Panc1 (cell line): Measurements from ENCODE around the gene ABCB1. TPM values are rescaled to one million over a fixed set of nuclear protein-coding genes. Genes with fewer than 3 reads are reported as not detected.

Experiments used
- ATAC-seq: fragments of 200-7000 bp; cut with Tn5 transposase; 2 replicates; pipeline ENCODE4 v1.9.1; 2020; ENCODE audit warnings: mild to moderate bottlenecking, moderate library complexity
- BruUV-seq: library from RNA; stranded (reverse); fragments of 400-500 nt; replicated peaks from 2 replicates; lab custom pipeline; 2021; lab: Mats Ljungman, UMichigan
- CTCF ChIA-PET: fragments of 300-600 bp; sonication (Branson Sonifier 250); formaldehyde crosslinking; loops from one replicate; lab custom pipeline; 2022; ENCODE audit warnings: antibody characterized with exemption; lab: Charles Lee
- POLR2A ChIA-PET: fragments of 300-600 bp; sonication (Branson Sonifier 250); formaldehyde crosslinking; loops from one replicate; lab custom pipeline; 2022; ENCODE audit warnings: antibody characterized with exemption; lab: Charles Lee
- DNase-seq: peaks from one replicate; pipeline ENCODE4 v3.0.0-alpha.2; 2010; ENCODE audit warnings: low read depth, low spot score
- H3K27ac ChIP-seq: 2 replicates; pipeline ENCODE4 v1.5.1; 2011; ENCODE audit warnings: mild to moderate bottlenecking, low read length, inconsistent platforms
- H3K27me3 ChIP-seq: fragments of 200-500 bp; sonication (Bioruptor generic); 2 replicates; pipeline ENCODE4 v1.6.0; 2014; ENCODE audit warnings: low read length, inconsistent platforms; ENCODE audit not compliant: control insufficient read depth, insufficient read depth
- H3K36me3 ChIP-seq: fragments of 200-500 bp; sonication (Bioruptor generic); 2 replicates; pipeline ENCODE4 v1.5.1; 2014; ENCODE audit warnings: inconsistent platforms, mild to moderate bottlenecking, low read length, moderate library complexity; ENCODE audit not compliant: control insufficient read depth, insufficient read depth
- H3K4me1 ChIP-seq: 2 replicates; pipeline ENCODE4 v1.5.1; 2011; ENCODE audit warnings: inconsistent platforms, mild to moderate bottlenecking, low read length, moderate library complexity; ENCODE audit not compliant: control insufficient read depth, insufficient read depth
- H3K4me3 ChIP-seq, 2 experiments: 2 replicates each; pipeline ENCODE4 v1.5.1; 2011 to 2012; ENCODE audit warnings: low read depth in 2 of 2, low read length in 2 of 2, mild to moderate bottlenecking in 2 of 2, inconsistent platforms in 1 of 2, moderate library complexity in 1 of 2
- H3K9me3 ChIP-seq: fragments of 200-500 bp; sonication (Bioruptor generic); 2 replicates; pipeline ENCODE4 v1.5.1; 2014; ENCODE audit warnings: low read depth, mild to moderate bottlenecking, inconsistent platforms, low read length, moderate library complexity; ENCODE audit not compliant: control insufficient read depth, insufficient read depth
- POLR2AphosphoS5 ChIP-seq: IDR thresholded peaks from 2 replicates; pipeline ENCODE4 v1.6.1; 2012; ENCODE audit warnings: mild to moderate bottlenecking, low read depth, low read length, moderate library complexity
- SIN3A ChIP-seq: IDR thresholded peaks from 2 replicates; pipeline ENCODE4 v1.6.1; 2012; ENCODE audit warnings: low read depth, mild to moderate bottlenecking, low read length, moderate library complexity, borderline replicate concordance; ENCODE audit not compliant: insufficient read depth
- TCF7L2 ChIP-seq: IDR thresholded peaks from 2 replicates; pipeline ENCODE4 v1.6.1; 2011; ENCODE audit warnings: mild to moderate bottlenecking, low read depth, low read length, inconsistent platforms
- in situ Hi-C: cut with HindIII; loops from 2 replicates; pipeline ENCODE4 v1.10.0; 2016; ENCODE audit warnings: low sequenced_read_pairs, low pct_unique_long_range_greater_than_20kb
- intact Hi-C: fragments of 100-400 bp; cut with micrococcal nuclease; formaldehyde crosslinking; loops from one replicate; pipeline ENCODE4 v1.10.0; 2022; ENCODE audit not compliant: unreplicated experiment
- total RNA-seq: library from RNA; stranded (reverse); gene quantifications from one replicate; pipeline ENCODE4 v1.2.1, GENCODE V29; 2021; ENCODE audit not compliant: unreplicated experiment
- TF ChIP-seq, protein P1 (sequence below): fragments of 450-650 bp; IDR thresholded peaks from 2 replicates; pipeline ENCODE4 v1.5.1; 2017; ENCODE audit warnings: mild to moderate bottlenecking
- TF ChIP-seq, protein P2 (sequence below), 2 experiments: IDR thresholded peaks; 2 replicates each; pipeline ENCODE4 v1.6.1; 2011 to 2012; ENCODE audit warnings: low read depth in 2 of 2, control low read depth in 1 of 2, low read length in 1 of 2, mild to moderate bottlenecking in 1 of 2, moderate library complexity in 1 of 2; ENCODE audit not compliant: insufficient read depth in 1 of 2

ABCB1 gene
- total RNA-seq, 1 experiment from 2014 or later = 0.67 TPM

DNA sequence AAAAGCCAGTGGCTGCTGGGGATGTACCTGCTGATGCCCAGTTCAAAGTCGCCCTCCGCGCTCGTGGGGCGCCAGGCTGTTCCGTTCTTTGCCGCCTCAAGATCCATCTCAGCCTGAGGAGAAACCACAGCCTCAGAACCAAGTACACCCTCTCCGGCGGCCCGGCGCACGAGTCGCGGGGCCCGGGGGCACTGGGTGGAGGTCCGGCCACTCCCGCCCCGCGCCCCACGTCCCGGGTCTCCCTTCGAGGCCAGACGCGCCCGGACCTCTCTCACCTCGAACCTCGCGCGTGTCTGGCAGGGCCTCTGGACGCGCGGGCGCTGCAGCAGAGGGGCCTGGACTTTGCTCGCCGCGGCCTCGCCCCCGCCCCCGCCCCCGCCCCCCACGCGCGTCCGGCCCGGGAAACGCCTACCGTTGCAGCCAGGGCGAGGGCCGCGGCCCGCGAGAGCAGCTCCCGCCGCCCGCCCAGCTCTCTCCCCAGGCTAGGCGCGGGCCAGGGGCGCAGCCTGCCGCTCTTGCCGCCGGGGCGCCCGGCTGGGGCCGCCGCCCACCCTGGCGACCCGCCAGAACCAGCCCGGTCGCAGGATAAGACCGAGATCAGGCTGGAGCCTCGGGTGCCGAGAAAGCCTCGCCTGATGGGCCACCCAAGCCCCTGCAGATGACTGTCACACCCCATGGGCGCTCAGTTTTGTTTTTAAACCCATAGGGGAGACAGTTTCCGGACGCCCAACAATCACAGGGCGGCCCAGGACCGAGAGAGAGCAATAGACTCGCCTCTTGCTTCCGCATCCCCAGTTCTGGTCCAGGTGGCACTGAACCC, 125.1 kb downstream of the ABCB1 start, which contains the start of gene ABCB4:
Gene ABCB4 (minus strand): TSS at position 322 of the 820 bp plus-strand sequence. CDS start 215 bp downstream, at position 107.
- Histone ChIP-seq H3K36me3 (no peaks in the 10 kb centered on the region), H3K4me3 (peak within 1 kb of the TSS; percentile 18 to 33; a peak in 3 of 4 replicates), H3K27ac (no peak within 1 kb of the TSS), H3K9me3 (no peaks in the 10 kb centered on the region), H3K4me1 (no peaks in the 10 kb centered on the region), H3K27me3 (peaks cover 28% of the 10 kb centered on the region)
- no TSS peak for BruUV-seq
- no peak for DNase-seq
- intact Hi-C loops = no loop called here
- TF ChIP-seq SIN3A = no peak
- TF ChIP-seq POLR2AphosphoS5 = no peak
- no peak for TF ChIP-seq TCF7L2
- TF ChIP-seq, protein P1, sequence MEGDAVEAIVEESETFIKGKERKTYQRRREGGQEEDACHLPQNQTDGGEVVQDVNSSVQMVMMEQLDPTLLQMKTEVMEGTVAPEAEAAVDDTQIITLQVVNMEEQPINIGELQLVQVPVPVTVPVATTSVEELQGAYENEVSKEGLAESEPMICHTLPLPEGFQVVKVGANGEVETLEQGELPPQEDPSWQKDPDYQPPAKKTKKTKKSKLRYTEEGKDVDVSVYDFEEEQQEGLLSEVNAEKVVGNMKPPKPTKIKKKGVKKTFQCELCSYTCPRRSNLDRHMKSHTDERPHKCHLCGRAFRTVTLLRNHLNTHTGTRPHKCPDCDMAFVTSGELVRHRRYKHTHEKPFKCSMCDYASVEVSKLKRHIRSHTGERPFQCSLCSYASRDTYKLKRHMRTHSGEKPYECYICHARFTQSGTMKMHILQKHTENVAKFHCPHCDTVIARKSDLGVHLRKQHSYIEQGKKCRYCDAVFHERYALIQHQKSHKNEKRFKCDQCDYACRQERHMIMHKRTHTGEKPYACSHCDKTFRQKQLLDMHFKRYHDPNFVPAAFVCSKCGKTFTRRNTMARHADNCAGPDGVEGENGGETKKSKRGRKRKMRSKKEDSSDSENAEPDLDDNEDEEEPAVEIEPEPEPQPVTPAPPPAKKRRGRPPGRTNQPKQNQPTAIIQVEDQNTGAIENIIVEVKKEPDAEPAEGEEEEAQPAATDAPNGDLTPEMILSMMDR = no peak
- TF ChIP-seq, protein P2, sequence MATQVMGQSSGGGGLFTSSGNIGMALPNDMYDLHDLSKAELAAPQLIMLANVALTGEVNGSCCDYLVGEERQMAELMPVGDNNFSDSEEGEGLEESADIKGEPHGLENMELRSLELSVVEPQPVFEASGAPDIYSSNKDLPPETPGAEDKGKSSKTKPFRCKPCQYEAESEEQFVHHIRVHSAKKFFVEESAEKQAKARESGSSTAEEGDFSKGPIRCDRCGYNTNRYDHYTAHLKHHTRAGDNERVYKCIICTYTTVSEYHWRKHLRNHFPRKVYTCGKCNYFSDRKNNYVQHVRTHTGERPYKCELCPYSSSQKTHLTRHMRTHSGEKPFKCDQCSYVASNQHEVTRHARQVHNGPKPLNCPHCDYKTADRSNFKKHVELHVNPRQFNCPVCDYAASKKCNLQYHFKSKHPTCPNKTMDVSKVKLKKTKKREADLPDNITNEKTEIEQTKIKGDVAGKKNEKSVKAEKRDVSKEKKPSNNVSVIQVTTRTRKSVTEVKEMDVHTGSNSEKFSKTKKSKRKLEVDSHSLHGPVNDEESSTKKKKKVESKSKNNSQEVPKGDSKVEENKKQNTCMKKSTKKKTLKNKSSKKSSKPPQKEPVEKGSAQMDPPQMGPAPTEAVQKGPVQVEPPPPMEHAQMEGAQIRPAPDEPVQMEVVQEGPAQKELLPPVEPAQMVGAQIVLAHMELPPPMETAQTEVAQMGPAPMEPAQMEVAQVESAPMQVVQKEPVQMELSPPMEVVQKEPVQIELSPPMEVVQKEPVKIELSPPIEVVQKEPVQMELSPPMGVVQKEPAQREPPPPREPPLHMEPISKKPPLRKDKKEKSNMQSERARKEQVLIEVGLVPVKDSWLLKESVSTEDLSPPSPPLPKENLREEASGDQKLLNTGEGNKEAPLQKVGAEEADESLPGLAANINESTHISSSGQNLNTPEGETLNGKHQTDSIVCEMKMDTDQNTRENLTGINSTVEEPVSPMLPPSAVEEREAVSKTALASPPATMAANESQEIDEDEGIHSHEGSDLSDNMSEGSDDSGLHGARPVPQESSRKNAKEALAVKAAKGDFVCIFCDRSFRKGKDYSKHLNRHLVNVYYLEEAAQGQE (IDR thresholded peaks at IDR 0.05; ENCODE audit: insufficient read depth in 1 of 2, low read depth in 2 of 2, low read length in 1 of 2) = no peak
- in situ Hi-C loops = no loop called here
- CTCF ChIA-PET = no interaction called here
- ATAC-seq = peak; percentile 56
- POLR2A ChIA-PET = no interaction called here

DNA sequence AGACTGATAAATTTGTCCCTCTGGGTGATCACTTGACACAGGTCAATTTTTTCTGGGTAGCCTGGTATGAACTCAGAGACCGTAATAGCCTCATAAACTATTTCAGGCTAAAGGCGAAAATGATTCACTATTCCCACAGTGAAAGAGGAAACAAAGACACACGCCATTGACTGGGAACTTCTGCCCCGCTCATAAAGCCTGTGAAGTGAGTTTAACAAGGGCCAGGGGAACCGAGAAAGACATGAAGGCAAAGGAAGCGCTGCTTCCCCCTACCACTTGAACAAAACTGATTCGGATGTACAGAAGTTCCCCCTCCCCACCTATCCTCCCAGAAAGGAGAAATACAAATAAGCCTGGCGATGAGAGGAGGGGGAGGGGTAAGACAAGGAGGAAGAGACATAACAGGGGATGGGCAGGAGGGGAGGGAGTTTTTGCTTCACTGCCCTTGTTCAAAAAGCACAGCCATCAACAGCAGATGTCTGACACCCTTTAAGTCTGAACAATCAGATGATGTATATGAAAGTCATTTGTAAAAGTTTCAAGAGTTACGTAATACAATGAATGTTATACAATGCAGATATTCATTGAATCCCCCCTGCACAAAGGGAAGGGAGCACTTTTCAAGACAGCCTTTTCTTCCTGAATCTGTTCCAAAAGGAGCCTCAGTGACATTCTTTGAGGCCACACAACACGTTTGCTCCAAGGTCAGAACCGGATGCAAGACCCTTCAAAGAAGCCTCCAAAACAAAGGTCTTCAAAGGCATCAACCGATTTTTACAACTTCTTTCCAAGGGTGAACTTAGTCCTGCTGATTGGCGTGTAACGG, 125.9 kb downstream of the ABCB1 start:
- TF ChIP-seq SIN3A (no peak), TCF7L2 (0 out of 2 replicates have a peak, but pooled peaks have one; percentile 38)
- TF ChIP-seq, protein P1 = no peak
- TF ChIP-seq, protein P2 (IDR thresholded peaks at IDR 0.05; ENCODE audit: insufficient read depth in 1 of 2, low read depth in 2 of 2, low read length in 1 of 2) = no peak
- ChIA-PET CTCF (no interaction called here), POLR2A (no interaction called here)
- BruUV-seq = no TSS peak
- DNase-seq (no peak), ATAC-seq (no peak)
- no peaks in the 10 kb centered on the region for H3K36me3 ChIP-seq
- no peak overlapping the region for H3K27ac ChIP-seq
- H3K4me1 ChIP-seq = no peaks in the 10 kb centered on the region
- H3K4me3 ChIP-seq = peak overlapping the region in 1 of 2 experiments; percentile 33; a peak in 3 of 4 replicates
- intact Hi-C loops = no loop called here
- in situ Hi-C loops = no loop called here
- H3K27me3 ChIP-seq = peaks cover 28% of the 10 kb centered on the region
- no peaks in the 10 kb centered on the region for H3K9me3 ChIP-seq
